ENCODE measurements around the gene TUB. TPM values are rescaled to one million over a fixed set of nuclear protein-coding genes. Genes with fewer than 3 reads are reported as not detected.

The TUB gene
- polyA plus RNA-seq, 1 donor (not counting 4 experiments of a cell fraction or from before 2014, with no cell fraction given): 0.84 TPM

DNA sequence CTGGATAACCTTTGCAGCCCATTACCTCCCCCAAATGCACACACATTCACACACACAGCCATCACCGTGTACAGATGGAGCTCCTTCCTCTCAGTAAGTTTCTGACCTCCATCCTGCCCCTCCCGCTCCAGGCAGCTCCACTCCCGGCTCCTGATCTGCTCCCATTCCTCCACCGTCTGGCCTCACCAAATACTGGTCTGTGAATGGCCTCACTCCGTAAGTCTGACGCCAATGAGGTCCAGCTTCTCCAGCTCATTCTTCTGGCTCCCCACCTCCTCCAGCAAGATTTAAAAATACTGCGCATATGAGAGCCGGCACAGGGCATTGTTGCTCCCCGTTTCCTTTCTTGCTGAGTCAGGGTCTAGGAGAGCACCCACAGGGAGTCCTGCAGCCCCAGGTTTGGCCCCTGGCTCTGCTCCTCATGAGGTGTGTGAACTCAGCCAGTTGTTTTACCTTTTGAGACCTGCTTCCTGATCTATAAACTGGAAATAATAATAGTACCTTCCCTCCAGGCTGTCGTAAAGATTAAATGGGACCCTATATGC is 14.0 kb upstream of the TUB start:
- no peak for FAIRE-seq
- Histone ChIP-seq H3K9ac (ENCODE audit: control insufficient read depth, extremely low read depth, insufficient read depth, low read length) (no peak overlapping the region), H3K36me3 (ENCODE audit: control insufficient read depth in 2 of 2, extremely low read depth in 1 of 2, insufficient read depth in 2 of 2, low read length in 2 of 2) (no peaks in the 10 kb centered on the region), H3K9me1 (ENCODE audit: control insufficient read depth, extremely low read depth, insufficient read depth, low read length) (no peaks in the 10 kb centered on the region), H3K4me2 (ENCODE audit: control insufficient read depth, extremely low read depth, insufficient read depth, low read depth, low read length) (no peak overlapping the region), H3K4me3 (ENCODE audit: control insufficient read depth in 2 of 3, extremely low read depth in 1 of 3, insufficient read depth in 2 of 3, low read depth in 1 of 3, low read length in 3 of 3) (no peak overlapping the region), H3K9me3 (ENCODE audit: control insufficient read depth, low read depth, low read length) (no peaks in the 10 kb centered on the region), H3K4me1 (ENCODE audit: control insufficient read depth, extremely low read depth, insufficient read depth, low read length) (no peaks in the 10 kb centered on the region), H3K27ac (ENCODE audit: control insufficient read depth, insufficient read depth, low read length) (no peak overlapping the region), H2AFZ (ENCODE audit: control insufficient read depth, low read length) (no peak overlapping the region), H3K27me3 (ENCODE audit: control insufficient read depth, extremely low read depth, insufficient read depth, low read length) (peaks cover 1% of the 10 kb centered on the region), H3K79me2 (ENCODE audit: control insufficient read depth, insufficient read depth, low read length) (no peaks in the 10 kb centered on the region), H4K20me1 (ENCODE audit: control insufficient read depth, extremely low read depth, insufficient read depth, low read length) (no peaks in the 10 kb centered on the region)
- dilution Hi-C loops (cut with MboI; ENCODE audit: extremely low pct_ligation_motif_present, low sequenced_read_pairs): no loop called here
- no peak for DNase-seq (ENCODE audit: low read depth, low spot score)
- TF ChIP-seq EZH2 (IDR thresholded peaks at IDR 0.05; ENCODE audit: low read length): no peak
- TF ChIP-seq, protein P1, sequence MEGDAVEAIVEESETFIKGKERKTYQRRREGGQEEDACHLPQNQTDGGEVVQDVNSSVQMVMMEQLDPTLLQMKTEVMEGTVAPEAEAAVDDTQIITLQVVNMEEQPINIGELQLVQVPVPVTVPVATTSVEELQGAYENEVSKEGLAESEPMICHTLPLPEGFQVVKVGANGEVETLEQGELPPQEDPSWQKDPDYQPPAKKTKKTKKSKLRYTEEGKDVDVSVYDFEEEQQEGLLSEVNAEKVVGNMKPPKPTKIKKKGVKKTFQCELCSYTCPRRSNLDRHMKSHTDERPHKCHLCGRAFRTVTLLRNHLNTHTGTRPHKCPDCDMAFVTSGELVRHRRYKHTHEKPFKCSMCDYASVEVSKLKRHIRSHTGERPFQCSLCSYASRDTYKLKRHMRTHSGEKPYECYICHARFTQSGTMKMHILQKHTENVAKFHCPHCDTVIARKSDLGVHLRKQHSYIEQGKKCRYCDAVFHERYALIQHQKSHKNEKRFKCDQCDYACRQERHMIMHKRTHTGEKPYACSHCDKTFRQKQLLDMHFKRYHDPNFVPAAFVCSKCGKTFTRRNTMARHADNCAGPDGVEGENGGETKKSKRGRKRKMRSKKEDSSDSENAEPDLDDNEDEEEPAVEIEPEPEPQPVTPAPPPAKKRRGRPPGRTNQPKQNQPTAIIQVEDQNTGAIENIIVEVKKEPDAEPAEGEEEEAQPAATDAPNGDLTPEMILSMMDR (optimal IDR thresholded peaks at IDR 0.05 in 1 of 3, IDR thresholded peaks at IDR 0.05 in 1 of 3, conservative IDR thresholded peaks at IDR 0.05 in 1 of 3; ENCODE audit: extremely low read depth in 1 of 3, insufficient read depth in 2 of 3, low read length in 3 of 3): no peak

DNA sequence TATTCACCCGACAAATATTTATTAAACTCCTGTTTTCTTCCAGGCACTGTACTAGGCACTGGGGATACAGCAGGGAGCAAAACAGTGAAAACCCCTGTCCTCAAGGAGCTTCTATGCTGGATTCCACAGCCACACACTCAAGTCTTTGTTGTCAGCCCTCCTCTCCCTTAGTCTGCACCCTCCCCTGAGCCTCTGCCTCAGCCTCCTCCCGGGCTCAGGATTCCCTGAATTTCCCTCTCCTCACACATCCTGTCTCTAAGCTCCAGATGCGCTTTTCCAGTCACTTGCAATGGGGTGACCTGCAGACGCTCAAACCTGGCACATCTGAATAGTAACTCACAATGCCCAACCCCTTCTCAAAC is 13.5 kb upstream of the TUB start:
- H3K27ac ChIP-seq (ENCODE audit: control insufficient read depth, insufficient read depth, low read length): no peak overlapping the region
- H3K9me1 ChIP-seq (ENCODE audit: control insufficient read depth, extremely low read depth, insufficient read depth, low read length): no peaks in the 10 kb centered on the region
- H3K4me2 ChIP-seq (ENCODE audit: control insufficient read depth, extremely low read depth, insufficient read depth, low read depth, low read length): no peak overlapping the region
- H3K79me2 ChIP-seq (ENCODE audit: control insufficient read depth, insufficient read depth, low read length): no peaks in the 10 kb centered on the region
- dilution Hi-C loops (cut with MboI; ENCODE audit: extremely low pct_ligation_motif_present, low sequenced_read_pairs): no loop called here
- H3K9ac ChIP-seq (ENCODE audit: control insufficient read depth, extremely low read depth, insufficient read depth, low read length): no peak overlapping the region
- H4K20me1 ChIP-seq (ENCODE audit: control insufficient read depth, extremely low read depth, insufficient read depth, low read length): no peaks in the 10 kb centered on the region
- FAIRE-seq: no peak
- no peaks in the 10 kb centered on the region for H3K9me3 ChIP-seq (ENCODE audit: control insufficient read depth, low read depth, low read length)
- H3K36me3 ChIP-seq (ENCODE audit: control insufficient read depth in 2 of 2, extremely low read depth in 1 of 2, insufficient read depth in 2 of 2, low read length in 2 of 2): no peaks in the 10 kb centered on the region
- no peak overlapping the region for H2AFZ ChIP-seq (ENCODE audit: control insufficient read depth, low read length)
- no peak overlapping the region for H3K4me3 ChIP-seq (ENCODE audit: control insufficient read depth in 2 of 3, extremely low read depth in 1 of 3, insufficient read depth in 2 of 3, low read depth in 1 of 3, low read length in 3 of 3)
- peaks cover 5% of the 10 kb centered on the region for H3K27me3 ChIP-seq (ENCODE audit: control insufficient read depth, extremely low read depth, insufficient read depth, low read length)
- no peaks in the 10 kb centered on the region for H3K4me1 ChIP-seq (ENCODE audit: control insufficient read depth, extremely low read depth, insufficient read depth, low read length)
- TF ChIP-seq, protein P1 (optimal IDR thresholded peaks at IDR 0.05 in 1 of 3, IDR thresholded peaks at IDR 0.05 in 1 of 3, conservative IDR thresholded peaks at IDR 0.05 in 1 of 3; ENCODE audit: extremely low read depth in 1 of 3, insufficient read depth in 2 of 3, low read length in 3 of 3): no peak
- TF ChIP-seq EZH2 (IDR thresholded peaks at IDR 0.05; ENCODE audit: low read length): no peak
- DNase-seq (ENCODE audit: low read depth, low spot score): no peak

Data from keratinocyte (primary cell).